MM.1S (cell line): ENCODE data around the gene ZSCAN20.

ENCODE experiments used
- CTCF ChIP-seq: fragments of 300-600 bp; sonication (generic); IDR thresholded peaks from 2 replicates; pipeline ENCODE4 v1.5.1; 2016; ENCODE audit warnings: antibody characterized with exemption, low read length, mixed read lengths
- EZH2 ChIP-seq: fragments of 300-600 bp; sonication (generic); optimal IDR thresholded peaks from 2 replicates; pipeline ENCODE3; 2017; ENCODE audit warnings: low read depth, mild to moderate bottlenecking, antibody characterized with exemption, low read length, mixed read lengths
- EZH2phosphoT487 ChIP-seq: fragments of 300-600 bp; sonication (generic); IDR thresholded peaks from 2 replicates; pipeline ENCODE4 v1.6.1; 2018; ENCODE audit warnings: antibody characterized with exemption, low read length

GRCh38 chr1:33428661-33429060, 43.8 kb upstream of the ZSCAN20 start:
- TF ChIP-seq CTCF (no peak), EZH2phosphoT487 (no peak), EZH2 (no peak)
